T-cell (primary cell): Measurements from ENCODE around the gene SCAP. TPM values are rescaled to one million over a fixed set of nuclear protein-coding genes. Genes with fewer than 3 reads are reported as not detected.

ENCODE experiments used
- total RNA-seq, 35 experiments: library from RNA in 6 of 35; stranded (reverse) in 6 of 35; fragments of 120-200 nt in 1 of 35; gene quantifications; one replicate each; pipeline versions ENCODE4 v1.2.1 to v1.2.4 and lab custom pipeline; 2013 to 2026

SCAP gene
- total RNA-seq, 5 donors from 2014 or later (not counting 1 experiment from before 2014, with no cell fraction given) = 86.6 to 108 (median 95.3) TPM

Other genes with a start within 250 kb of the SCAP start
- gene KIF9, start 193.1 kb downstream of the SCAP start, total RNA-seq = 10 to 100 TPM in 2 of 5 donors, 1 to 10 TPM in 3; 2.6 to 15.2 (median 2.9) TPM
- 10 to 100 TPM; 20.2 to 41.3 (median 25.7) TPM for gene KLHL18, start 193.0 kb downstream of the SCAP start, total RNA-seq
- gene PTPN23, start 94.9 kb downstream of the SCAP start, total RNA-seq = 10 to 100 TPM; 39.2 to 59.6 (median 57.9) TPM
- gene ELP6, start 37.8 kb upstream of the SCAP start, total RNA-seq = 10 to 100 TPM; 22.3 to 31.4 (median 27.2) TPM
- gene CSPG5, start 102.9 kb upstream of the SCAP start, total RNA-seq = under 1 TPM; 0.12 to 0.75 (median 0.36) TPM